ENCODE data around the gene TYMS. TPM values are rescaled to one million over a fixed set of nuclear protein-coding genes. Genes with fewer than 3 reads are reported as not detected.
"Not testable (repeated sequence)": the region's sequence is repeated elsewhere in the genome, so short reads cannot be mapped to it uniquely, and the experiment has no call there.

TYMS gene
- total RNA-seq, 1 experiment from 2014 or later = 339 TPM

GRCh38 chr18:679516-679915, 22.1 kb downstream of the TYMS start:
- no TSS peak for BruUV-seq (replicated peaks)

GRCh38 chr18:680392-680791, 22.9 kb downstream of the TYMS start:
- no peak for TF ChIP-seq EZH2 (IDR thresholded peaks at IDR 0.05; ENCODE audit: borderline replicate concordance, low read depth, low read length, poor library complexity, severe bottlenecking)
- TF ChIP-seq, protein P1, sequence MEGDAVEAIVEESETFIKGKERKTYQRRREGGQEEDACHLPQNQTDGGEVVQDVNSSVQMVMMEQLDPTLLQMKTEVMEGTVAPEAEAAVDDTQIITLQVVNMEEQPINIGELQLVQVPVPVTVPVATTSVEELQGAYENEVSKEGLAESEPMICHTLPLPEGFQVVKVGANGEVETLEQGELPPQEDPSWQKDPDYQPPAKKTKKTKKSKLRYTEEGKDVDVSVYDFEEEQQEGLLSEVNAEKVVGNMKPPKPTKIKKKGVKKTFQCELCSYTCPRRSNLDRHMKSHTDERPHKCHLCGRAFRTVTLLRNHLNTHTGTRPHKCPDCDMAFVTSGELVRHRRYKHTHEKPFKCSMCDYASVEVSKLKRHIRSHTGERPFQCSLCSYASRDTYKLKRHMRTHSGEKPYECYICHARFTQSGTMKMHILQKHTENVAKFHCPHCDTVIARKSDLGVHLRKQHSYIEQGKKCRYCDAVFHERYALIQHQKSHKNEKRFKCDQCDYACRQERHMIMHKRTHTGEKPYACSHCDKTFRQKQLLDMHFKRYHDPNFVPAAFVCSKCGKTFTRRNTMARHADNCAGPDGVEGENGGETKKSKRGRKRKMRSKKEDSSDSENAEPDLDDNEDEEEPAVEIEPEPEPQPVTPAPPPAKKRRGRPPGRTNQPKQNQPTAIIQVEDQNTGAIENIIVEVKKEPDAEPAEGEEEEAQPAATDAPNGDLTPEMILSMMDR (conservative IDR thresholded peaks at IDR 0.05; ENCODE audit: low read depth, low read length) = no peak

More at GRCh38 chr18:679516-679915, 22.1 kb downstream of the TYMS start:
- Histone ChIP-seq H3K36me3 (ENCODE audit: insufficient read depth, low read length, poor library complexity, severe bottlenecking) (peaks cover 24% of the 10 kb centered on the region), H3K4me1 (ENCODE audit: insufficient read depth, low read length, poor library complexity, severe bottlenecking) (no peaks in the 10 kb centered on the region), H3K4me3 (ENCODE audit: low read depth, low read length, poor library complexity, severe bottlenecking) (no peak overlapping the region), H3K27me3 (replicated peaks; ENCODE audit: insufficient read depth, low read depth, low read length, poor library complexity) (no peaks in the 10 kb centered on the region), H3K9me3 (ENCODE audit: low read depth, low read length, poor library complexity, severe bottlenecking) (no peaks in the 10 kb centered on the region), H3K27ac (ENCODE audit: low read depth, low read length, poor library complexity, severe bottlenecking) (no peak overlapping the region)
- ChIA-PET POLR2A (ENCODE audit: low non-redundant PET) (no interaction called here), CTCF (interaction anchor here (0.5 kb wide), 1 partner anchor 151 kb away, joined by 3 read pairs; no protein-coding TSS in a partner anchor)
- intact Hi-C loops (cut with micrococcal nuclease; ENCODE audit: unreplicated experiment) = no loop called here
- TF ChIP-seq, protein P1 (conservative IDR thresholded peaks at IDR 0.05; ENCODE audit: low read depth, low read length) = no peak
- no peak for TF ChIP-seq EZH2 (IDR thresholded peaks at IDR 0.05; ENCODE audit: borderline replicate concordance, low read depth, low read length, poor library complexity, severe bottlenecking)
- no peak for DNase-seq (ENCODE audit: low spot score)

GRCh38 chr18:681985-682384, 24.5 kb downstream of the TYMS start:
- H3K36me3 ChIP-seq (ENCODE audit: insufficient read depth, low read length, poor library complexity, severe bottlenecking) = peaks cover 6% of the 10 kb centered on the region
- no peaks in the 10 kb centered on the region for H3K27me3 ChIP-seq (replicated peaks; ENCODE audit: insufficient read depth, low read depth, low read length, poor library complexity)
- POLR2A ChIA-PET (ENCODE audit: low non-redundant PET) = no interaction called here
- no peak overlapping the region for H3K27ac ChIP-seq (ENCODE audit: low read depth, low read length, poor library complexity, severe bottlenecking)
- CTCF ChIA-PET = no interaction called here
- DNase-seq (ENCODE audit: low spot score) = no peak
- no peaks in the 10 kb centered on the region for H3K9me3 ChIP-seq (ENCODE audit: low read depth, low read length, poor library complexity, severe bottlenecking)
- H3K4me3 ChIP-seq (ENCODE audit: low read depth, low read length, poor library complexity, severe bottlenecking) = no peak overlapping the region
- BruUV-seq (replicated peaks) = no TSS peak
- H3K4me1 ChIP-seq (ENCODE audit: insufficient read depth, low read length, poor library complexity, severe bottlenecking) = no peaks in the 10 kb centered on the region
- intact Hi-C loops (cut with micrococcal nuclease; ENCODE audit: unreplicated experiment) = no loop called here
- no peak for TF ChIP-seq EZH2 (IDR thresholded peaks at IDR 0.05; ENCODE audit: borderline replicate concordance, low read depth, low read length, poor library complexity, severe bottlenecking)
- TF ChIP-seq, protein P1 (conservative IDR thresholded peaks at IDR 0.05; ENCODE audit: low read depth, low read length) = no peak

More at GRCh38 chr18:680392-680791, 22.9 kb downstream of the TYMS start:
- no peak for DNase-seq (ENCODE audit: low spot score)
- Histone ChIP-seq H3K36me3 (ENCODE audit: insufficient read depth, low read length, poor library complexity, severe bottlenecking) (peaks cover 16% of the 10 kb centered on the region), H3K27ac (ENCODE audit: low read depth, low read length, poor library complexity, severe bottlenecking) (no peak overlapping the region), H3K4me3 (ENCODE audit: low read depth, low read length, poor library complexity, severe bottlenecking) (no peak overlapping the region), H3K4me1 (ENCODE audit: insufficient read depth, low read length, poor library complexity, severe bottlenecking) (no peaks in the 10 kb centered on the region), H3K9me3 (ENCODE audit: low read depth, low read length, poor library complexity, severe bottlenecking) (no peaks in the 10 kb centered on the region), H3K27me3 (replicated peaks; ENCODE audit: insufficient read depth, low read depth, low read length, poor library complexity) (no peaks in the 10 kb centered on the region)
- BruUV-seq (replicated peaks) = no TSS peak
- CTCF ChIA-PET = no interaction called here
- intact Hi-C loops (cut with micrococcal nuclease; ENCODE audit: unreplicated experiment) = no loop called here
- POLR2A ChIA-PET (ENCODE audit: low non-redundant PET) = no interaction called here

GRCh38 chr18:682416-682815, 25.0 kb downstream of the TYMS start:
- H3K4me1 ChIP-seq (ENCODE audit: insufficient read depth, low read length, poor library complexity, severe bottlenecking); POLR2A ChIA-PET (ENCODE audit: low non-redundant PET); H3K27ac ChIP-seq (ENCODE audit: low read depth, low read length, poor library complexity, severe bottlenecking); intact Hi-C loops (cut with micrococcal nuclease; ENCODE audit: unreplicated experiment); DNase-seq (ENCODE audit: low spot score); H3K36me3 ChIP-seq (ENCODE audit: insufficient read depth, low read length, poor library complexity, severe bottlenecking); H3K4me3 ChIP-seq (ENCODE audit: low read depth, low read length, poor library complexity, severe bottlenecking); H3K27me3 ChIP-seq (replicated peaks; ENCODE audit: insufficient read depth, low read depth, low read length, poor library complexity); BruUV-seq (replicated peaks); H3K9me3 ChIP-seq (ENCODE audit: low read depth, low read length, poor library complexity, severe bottlenecking); CTCF ChIA-PET: not testable (repeated sequence)
